Fibroblast of lung (primary cell): ENCODE measurements around the gene EXTL1. TPM values are rescaled to one million over a fixed set of nuclear protein-coding genes. Genes with fewer than 3 reads are reported as not detected.

ENCODE experiments used
- DNase-seq, 2 donors: peaks; one replicate each; pipeline versions ENCODE4 v3.0.0 to v3.0.0-alpha.2; 2010; ENCODE audit warnings: low read depth in 2 of 2
- H2AFZ ChIP-seq: 2 replicates; pipeline ENCODE4 v1.5.1; 2012; ENCODE audit warnings: low read length, control low read depth, inconsistent platforms
- H3K27ac ChIP-seq: 2 replicates; pipeline ENCODE4 v1.5.1; 2011; ENCODE audit warnings: low read length, control low read depth; ENCODE audit not compliant: insufficient read depth
- H3K27me3 ChIP-seq: 2 replicates; pipeline ENCODE4 v1.5.1; 2011; ENCODE audit warnings: mild to moderate bottlenecking, low read length; ENCODE audit not compliant: control insufficient read depth, insufficient read depth
- H3K36me3 ChIP-seq: 2 replicates; pipeline ENCODE4 v1.5.1; 2011; ENCODE audit warnings: low read length; ENCODE audit not compliant: control insufficient read depth, insufficient read depth
- H3K4me1 ChIP-seq: 2 replicates; pipeline ENCODE4 v1.5.1; 2011; ENCODE audit warnings: low read length; ENCODE audit not compliant: control insufficient read depth, insufficient read depth; ENCODE audit errors: extremely low read depth
- H3K4me2 ChIP-seq: 2 replicates; pipeline ENCODE4 v1.5.1; 2011; ENCODE audit warnings: low read length, control low read depth; ENCODE audit not compliant: insufficient read depth; ENCODE audit errors: extremely low read depth
- H3K4me3 ChIP-seq, 4 experiments: fragments of 200-600 bp in 1 of 4; sonication (generic) in 1 of 4; replicated peaks in 1 of 4; 2 replicates each; pipeline ENCODE4 v1.5.1; 2011 to 2016; ENCODE audit warnings: low read length in 4 of 4, low read depth in 3 of 4, mild to moderate bottlenecking in 3 of 4, control low read depth in 2 of 4, inconsistent platforms in 1 of 4, mixed read lengths in 1 of 4; ENCODE audit not compliant: insufficient read depth in 1 of 4; ENCODE audit errors: control extremely low read depth in 1 of 4
- H3K79me2 ChIP-seq: 2 replicates; pipeline ENCODE4 v1.5.1; 2012; ENCODE audit warnings: mild to moderate bottlenecking, low read length, inconsistent platforms; ENCODE audit not compliant: control insufficient read depth, insufficient read depth
- H3K9ac ChIP-seq: 2 replicates; pipeline ENCODE4 v1.5.1; 2011; ENCODE audit warnings: mild to moderate bottlenecking, low read length, control low read depth; ENCODE audit not compliant: insufficient read depth
- H3K9me3 ChIP-seq: 2 replicates; pipeline ENCODE4 v1.5.1; 2012; ENCODE audit warnings: low read depth, low read length; ENCODE audit not compliant: control insufficient read depth, insufficient read depth
- H4K20me1 ChIP-seq: 2 replicates; pipeline ENCODE4 v1.5.1; 2011; ENCODE audit warnings: low read length; ENCODE audit not compliant: control insufficient read depth, insufficient read depth; ENCODE audit errors: extremely low read depth
- CTCF ChIP-seq, 2 donors: IDR thresholded peaks in 1 of 2; conservative IDR thresholded peaks in 1 of 2; 1 replicate in 1 of 2; 2 replicates in 1 of 2; pipeline ENCODE4 v1.5.1; 2011 to 2012; ENCODE audit warnings: low read length in 2 of 2, control low read depth in 1 of 2, inconsistent platforms in 1 of 2, low read depth in 1 of 2, mild to moderate bottlenecking in 1 of 2
- EZH2 ChIP-seq: IDR thresholded peaks from 2 replicates; pipeline ENCODE4 v1.5.1; 2012; ENCODE audit warnings: low read length, control low read depth, mild to moderate bottlenecking; ENCODE audit errors: missing control alignments
- polyA plus RNA-seq, 2 donors: library from polyadenylated mRNA; depleted of rRNA in 1 of 2; stranded (reverse) in 1 of 2; unstranded in 1 of 2; fragments of >200 nt; gene quantifications; 2 replicates each; pipeline ENCODE4 v1.2.1, GENCODE V29; 2011 to 2012; ENCODE audit warnings: missing spikeins in 1 of 2
- total RNA-seq: library from RNA; depleted of rRNA; stranded (reverse); fragments of >200 nt; gene quantifications from 2 replicates; pipeline ENCODE4 v1.2.1, GENCODE V29; 2014

Gene EXTL1
- total and polyA plus RNA-seq, 2 donors (not counting 1 experiment from before 2014, with no cell fraction given): 0.33 to 0.39 TPM

- H3K4me1 ChIP-seq: no peaks in the 10 kb centered on the region
- DNase-seq: no peak
- H3K4me2 ChIP-seq: no peak overlapping the region
Observed at GRCh38 chr1:26078286-26079177, 57.0 kb downstream of the EXTL1 start.

DNA sequence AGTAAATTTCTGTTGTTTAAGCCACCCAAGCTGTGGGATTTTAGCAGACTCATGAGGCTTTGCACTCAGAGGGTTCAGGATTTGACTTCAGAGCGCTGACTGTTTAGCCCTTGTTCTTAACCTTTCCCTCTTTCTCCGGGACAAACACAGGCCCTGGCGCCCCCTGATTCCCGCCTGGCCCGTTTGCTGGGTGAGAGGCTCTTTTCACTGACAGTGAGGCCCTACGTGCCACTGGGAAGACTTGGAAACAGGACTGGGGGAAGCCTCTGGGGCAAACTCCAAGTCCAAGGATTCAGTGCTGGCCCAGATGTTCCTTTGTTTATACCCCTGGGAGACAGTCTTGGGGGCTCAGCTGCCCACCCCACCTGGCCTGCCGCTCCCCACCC is 57.6 kb downstream of the EXTL1 start:
- Histone ChIP-seq H3K27me3 (peaks cover 15% of the 10 kb centered on the region), H3K36me3 (no peaks in the 10 kb centered on the region), H3K4me1 (no peaks in the 10 kb centered on the region), H4K20me1 (no peaks in the 10 kb centered on the region), H3K4me3 (no peak overlapping the region), H3K9me3 (no peaks in the 10 kb centered on the region), H3K9ac (no peak overlapping the region), H3K4me2 (no peak overlapping the region), H3K79me2 (no peaks in the 10 kb centered on the region), H2AFZ (no peak overlapping the region), H3K27ac (no peak overlapping the region)
- no peak for DNase-seq
- TF ChIP-seq EZH2 (no peak), CTCF (conservative IDR thresholded peaks at IDR 0.05 in 1 of 2, IDR thresholded peaks at IDR 0.05 in 1 of 2; ENCODE audit: low read depth in 1 of 2, low read length in 2 of 2) (no peak)

More at GRCh38 chr1:26078286-26079177, 57.0 kb downstream of the EXTL1 start:
- H3K79me2 ChIP-seq: no peaks in the 10 kb centered on the region
- peaks cover 15% of the 10 kb centered on the region for H3K27me3 ChIP-seq
- no peak overlapping the region for H3K9ac ChIP-seq
- no peak overlapping the region for H2AFZ ChIP-seq
- no peak overlapping the region for H3K27ac ChIP-seq
- TF ChIP-seq EZH2 (no peak), CTCF (conservative IDR thresholded peaks at IDR 0.05 in 1 of 2, IDR thresholded peaks at IDR 0.05 in 1 of 2; ENCODE audit: low read depth in 1 of 2, low read length in 2 of 2) (no peak)
- H4K20me1 ChIP-seq: no peaks in the 10 kb centered on the region
- no peak overlapping the region for H3K4me3 ChIP-seq
- no peaks in the 10 kb centered on the region for H3K9me3 ChIP-seq
- H3K36me3 ChIP-seq: no peaks in the 10 kb centered on the region

DNA sequence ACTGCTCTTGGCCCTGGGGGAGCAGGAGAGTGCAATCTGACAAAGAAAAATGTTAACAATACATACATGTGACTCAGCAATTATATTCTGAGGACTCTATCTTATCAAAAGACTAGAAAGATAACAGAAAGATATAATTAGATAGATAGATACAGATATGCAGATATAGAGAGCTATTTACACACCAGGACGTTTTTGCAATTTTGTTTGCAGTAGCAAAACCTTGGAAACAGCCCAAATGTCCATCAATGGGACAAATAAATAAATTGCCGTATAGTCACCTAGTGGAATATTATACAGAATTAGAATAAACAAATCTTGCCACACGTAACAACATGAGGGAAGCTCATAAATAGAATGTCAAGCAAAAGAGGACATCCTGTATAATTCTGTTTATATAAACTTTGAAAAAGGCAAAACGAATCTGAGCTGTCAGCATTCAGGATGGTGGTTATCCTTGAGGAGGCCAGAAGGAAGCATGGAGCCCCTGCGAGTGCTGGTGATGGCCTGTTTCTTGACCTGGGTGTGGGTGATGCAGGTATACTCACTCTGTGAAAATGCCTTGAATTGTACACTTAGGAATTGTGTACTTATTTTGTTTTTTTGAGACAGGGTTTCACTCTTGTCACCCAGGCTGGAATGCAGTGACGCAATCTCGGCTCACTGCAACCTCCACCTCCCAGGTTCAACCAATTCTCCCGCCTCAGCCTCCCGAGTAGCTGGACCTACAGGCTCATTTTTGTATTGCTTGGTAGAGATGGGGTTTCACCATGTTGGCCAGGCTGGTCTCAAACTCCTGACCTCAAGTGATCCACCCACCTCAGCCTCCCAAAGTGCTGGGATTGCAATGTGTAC is 58.6 kb downstream of the EXTL1 start:
- Histone ChIP-seq H2AFZ (no peak overlapping the region), H3K9me3 (no peaks in the 10 kb centered on the region), H3K4me3 (no peak overlapping the region), H3K9ac (no peak overlapping the region), H3K36me3 (no peaks in the 10 kb centered on the region), H4K20me1 (no peaks in the 10 kb centered on the region), H3K27me3 (peaks cover 15% of the 10 kb centered on the region), H3K4me2 (no peak overlapping the region), H3K79me2 (no peaks in the 10 kb centered on the region), H3K27ac (no peak overlapping the region), H3K4me1 (no peaks in the 10 kb centered on the region)
- DNase-seq: no peak
- TF ChIP-seq EZH2: no peak
- TF ChIP-seq CTCF (conservative IDR thresholded peaks at IDR 0.05 in 1 of 2, IDR thresholded peaks at IDR 0.05 in 1 of 2; ENCODE audit: low read depth in 1 of 2, low read length in 2 of 2): no peak
